ENCODE results near the gene ADAD1. TPM values are rescaled to one million over a fixed set of nuclear protein-coding genes. Genes with fewer than 3 reads are reported as not detected.
"Not testable (repeated sequence)": the region's sequence is repeated elsewhere in the genome, so short reads cannot be mapped to it uniquely, and the experiment has no call there.

Gene ADAD1
- total RNA-seq = not detected

DNA sequence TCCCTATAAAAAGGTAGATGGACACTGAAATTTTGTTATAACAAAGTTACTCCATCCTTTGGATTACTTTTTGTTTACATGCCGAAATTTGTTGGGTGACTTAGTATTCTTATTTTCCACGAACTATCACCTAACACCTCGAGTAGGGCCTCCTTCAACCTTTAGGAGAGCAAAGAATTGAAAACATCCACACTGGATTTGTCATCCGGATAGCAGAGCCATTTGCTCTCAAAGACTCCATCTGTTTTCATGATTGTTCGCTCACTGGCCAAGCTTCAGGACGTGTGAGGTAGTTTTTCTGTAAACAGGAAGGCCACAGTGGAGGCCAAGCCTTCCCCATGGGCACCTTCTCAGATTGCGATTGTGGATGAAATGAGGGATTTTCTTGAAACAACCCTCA, at the start of gene ADAD1:
ADAD1 (plus strand) TSS at position 301 of the 400 bp plus-strand sequence. CDS start 1,059 bp downstream, outside the sequence.
- DNase-seq (ENCODE audit: low spot score) = no peak
- no peak for ATAC-seq
- intact Hi-C loops (cut with DNase I) = no loop called here

DNA sequence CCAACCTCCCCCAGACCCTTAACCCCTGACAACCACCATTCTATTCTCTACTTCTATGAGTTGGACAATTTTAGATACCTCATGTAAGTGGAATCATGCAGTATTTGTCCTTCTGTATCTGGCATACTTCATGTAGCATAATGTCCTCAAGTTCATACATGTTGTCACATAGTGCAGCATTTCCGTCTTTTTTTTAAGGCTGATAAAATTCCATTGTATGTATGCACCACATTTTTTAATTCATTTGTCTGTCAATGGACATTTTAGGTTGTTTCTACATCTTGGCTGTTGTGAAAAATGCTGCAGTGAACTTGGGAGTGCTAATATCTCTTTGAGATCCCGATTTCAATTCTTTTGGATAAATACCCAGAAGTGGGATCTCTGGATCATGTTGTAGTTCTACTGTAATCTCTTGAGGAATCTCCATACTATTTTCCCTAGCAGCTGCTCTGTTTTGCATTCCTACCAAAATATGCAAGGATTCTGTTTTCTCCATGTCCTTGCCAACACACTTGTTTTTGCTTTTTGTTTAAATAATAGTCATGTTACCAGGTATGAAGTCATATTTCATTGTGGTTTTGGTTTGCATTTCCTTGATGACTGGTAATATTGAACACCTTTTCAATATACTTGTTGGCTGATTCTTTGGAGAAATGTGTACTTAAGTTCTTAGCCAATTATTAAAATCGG, 48.8 kb upstream of the ADAD1 start:
- ATAC-seq (no peak), DNase-seq (ENCODE audit: low spot score) (no peak)
- intact Hi-C loops (cut with DNase I) = no loop called here

DNA sequence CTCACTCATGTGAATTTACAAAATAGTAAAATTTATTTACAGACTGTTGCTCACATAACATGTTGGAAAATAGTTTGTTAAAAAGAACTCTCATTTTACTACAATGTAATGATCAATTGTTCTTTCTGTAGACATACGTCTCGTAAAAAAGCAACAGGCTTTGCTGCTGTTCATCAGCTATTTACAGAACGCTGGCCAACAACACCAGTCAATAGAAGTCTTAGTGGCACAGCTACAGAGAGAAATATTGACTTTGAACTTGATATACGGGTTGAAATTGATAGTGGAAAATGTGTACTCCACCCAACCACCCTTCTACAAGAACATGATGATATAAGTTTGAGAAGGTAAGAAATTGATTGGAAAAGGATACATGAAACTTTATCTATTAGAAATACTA, 47.6 kb upstream of the ADAD1 start:
- ATAC-seq (no peak), DNase-seq (ENCODE audit: low spot score) (no peak)

DNA sequence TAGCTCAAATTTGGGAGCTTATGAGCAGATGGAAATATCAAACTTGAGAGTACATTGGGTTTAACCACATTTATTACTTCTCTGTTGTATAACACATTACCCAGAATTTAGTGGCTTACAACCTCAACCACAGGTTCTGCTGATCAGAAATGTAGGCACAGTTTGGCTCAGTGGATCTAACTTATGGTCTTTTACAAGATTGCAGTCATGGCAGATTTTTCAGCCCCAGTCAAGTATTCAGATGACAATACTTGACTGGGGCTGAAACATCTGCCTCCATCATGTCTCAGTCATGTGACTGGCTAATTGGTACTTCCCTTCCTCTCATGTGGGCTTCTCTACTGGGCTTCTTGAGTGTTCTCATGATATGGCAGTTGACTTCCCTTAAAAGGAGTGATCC, 44.0 kb upstream of the ADAD1 start:
- no peak for ATAC-seq
- no peak for DNase-seq (ENCODE audit: low spot score)
- intact Hi-C loops (cut with DNase I) = loop anchor here (5.0 kb wide), 1 partner anchor 862 kb away; no protein-coding TSS in a partner anchor

More for the DNA sequence above, 47.6 kb upstream of the ADAD1 start:
- intact Hi-C loops (cut with DNase I) = no loop called here

DNA sequence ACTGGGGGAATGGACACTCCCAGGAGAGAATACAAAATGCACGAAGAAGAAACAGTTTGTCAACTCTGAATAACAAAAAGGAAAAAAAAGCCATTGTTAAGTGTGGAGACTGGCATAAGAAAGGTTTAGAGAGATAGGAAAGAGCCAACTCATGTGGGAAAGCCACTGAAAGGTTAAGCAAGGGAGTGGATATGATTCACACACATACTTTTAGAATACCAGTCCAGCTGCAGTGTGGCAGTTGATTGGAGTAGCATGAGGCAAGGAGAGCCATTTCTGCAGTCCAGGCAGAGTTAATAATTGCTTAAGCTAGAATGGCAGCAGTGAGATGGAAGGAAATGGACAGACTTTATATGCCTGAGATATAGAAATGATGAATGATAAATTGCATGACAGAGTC, 36.9 kb upstream of the ADAD1 start:
- DNase-seq (ENCODE audit: low spot score) (no peak), ATAC-seq (no peak)
- intact Hi-C loops (cut with DNase I) = no loop called here

DNA sequence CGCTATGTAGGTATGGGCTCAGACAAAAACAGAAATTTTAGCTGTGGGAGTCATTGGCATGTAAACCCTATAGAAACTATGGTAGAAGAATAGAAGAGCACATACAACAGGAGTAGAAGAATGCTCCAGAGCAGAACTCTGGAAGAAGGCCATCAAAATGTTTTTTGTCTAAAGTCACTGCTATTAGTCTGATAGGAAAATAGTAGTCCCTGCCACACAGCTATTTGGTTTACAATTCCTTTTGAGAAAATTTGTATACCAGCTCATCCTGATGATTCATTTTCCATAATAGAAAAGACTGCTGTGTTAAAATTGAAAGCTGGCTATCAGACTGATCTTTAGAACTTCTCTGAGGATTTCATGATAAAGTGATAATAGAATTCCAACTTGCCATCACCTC, 32.8 kb upstream of the ADAD1 start:
- ATAC-seq (no peak), DNase-seq (ENCODE audit: low spot score) (no peak)
- intact Hi-C loops (cut with DNase I) = no loop called here

DNA sequence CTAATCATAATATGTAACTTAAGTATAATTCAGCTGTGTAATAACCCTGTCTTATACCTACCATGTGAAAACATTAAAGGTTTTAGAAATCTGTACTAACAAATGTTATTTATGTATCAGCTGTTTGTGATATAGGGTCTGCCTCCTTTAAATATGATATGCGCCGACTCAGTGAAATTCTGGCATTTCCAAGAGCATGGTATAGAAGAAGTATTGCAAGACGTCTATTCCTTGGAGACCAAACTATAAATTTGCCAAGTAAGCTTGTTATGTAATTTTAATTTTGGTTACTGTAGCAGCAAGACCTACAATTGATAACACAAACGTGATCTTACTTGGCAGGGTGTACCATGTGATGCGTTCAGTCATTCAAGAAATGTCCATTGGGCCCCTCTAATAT, 32.3 kb upstream of the ADAD1 start:
- DNase-seq (ENCODE audit: low spot score) = no peak
- intact Hi-C loops (cut with DNase I) = no loop called here
- ATAC-seq = no peak

DNA sequence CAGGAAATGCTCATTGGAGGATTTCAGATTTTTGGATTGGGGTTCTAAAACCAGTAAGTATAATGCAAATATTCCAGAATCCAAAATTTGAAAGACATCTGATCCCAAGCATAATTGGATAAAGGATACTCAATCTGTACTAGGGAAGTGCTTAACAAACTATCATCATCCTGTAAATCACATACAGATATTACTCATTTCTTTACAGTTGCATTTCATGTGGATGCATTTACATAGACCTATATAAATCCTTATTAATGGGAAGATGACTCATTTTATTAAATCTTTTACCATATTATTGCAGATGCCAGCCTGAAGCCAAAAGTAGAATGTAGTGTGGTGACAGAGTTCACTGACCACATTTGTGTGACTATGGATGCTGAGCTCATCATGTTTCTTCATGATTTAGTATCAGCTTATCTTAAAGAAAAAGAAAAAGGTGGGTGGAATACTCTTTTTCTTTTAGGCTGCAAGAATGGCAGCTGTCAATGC, 22.4 kb upstream of the ADAD1 start:
- ATAC-seq = no peak
- intact Hi-C loops (cut with DNase I) = no loop called here
- DNase-seq (ENCODE audit: low spot score) = no peak

DNA sequence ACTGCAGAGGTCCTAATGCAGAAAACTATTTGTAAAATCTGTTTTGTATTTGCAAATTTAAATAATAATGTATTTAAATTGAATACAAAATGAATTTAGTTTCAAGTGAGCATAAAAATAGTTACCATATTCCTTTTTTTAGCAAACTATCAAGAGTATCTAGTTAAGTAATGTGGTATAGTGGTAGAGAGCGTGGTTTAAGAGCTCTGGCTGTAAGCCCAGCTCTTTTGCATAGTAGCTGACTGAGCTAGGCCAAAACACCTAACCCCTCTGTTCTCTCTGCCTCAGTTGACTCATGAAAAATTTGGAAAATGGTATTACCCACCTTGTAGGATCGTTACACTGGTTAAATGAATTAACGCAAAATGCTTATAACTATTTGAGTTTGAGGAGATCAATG, 18.1 kb upstream of the ADAD1 start:
- DNase-seq (ENCODE audit: low spot score) = no peak
- no peak for ATAC-seq
- intact Hi-C loops (cut with DNase I) = no loop called here

DNA sequence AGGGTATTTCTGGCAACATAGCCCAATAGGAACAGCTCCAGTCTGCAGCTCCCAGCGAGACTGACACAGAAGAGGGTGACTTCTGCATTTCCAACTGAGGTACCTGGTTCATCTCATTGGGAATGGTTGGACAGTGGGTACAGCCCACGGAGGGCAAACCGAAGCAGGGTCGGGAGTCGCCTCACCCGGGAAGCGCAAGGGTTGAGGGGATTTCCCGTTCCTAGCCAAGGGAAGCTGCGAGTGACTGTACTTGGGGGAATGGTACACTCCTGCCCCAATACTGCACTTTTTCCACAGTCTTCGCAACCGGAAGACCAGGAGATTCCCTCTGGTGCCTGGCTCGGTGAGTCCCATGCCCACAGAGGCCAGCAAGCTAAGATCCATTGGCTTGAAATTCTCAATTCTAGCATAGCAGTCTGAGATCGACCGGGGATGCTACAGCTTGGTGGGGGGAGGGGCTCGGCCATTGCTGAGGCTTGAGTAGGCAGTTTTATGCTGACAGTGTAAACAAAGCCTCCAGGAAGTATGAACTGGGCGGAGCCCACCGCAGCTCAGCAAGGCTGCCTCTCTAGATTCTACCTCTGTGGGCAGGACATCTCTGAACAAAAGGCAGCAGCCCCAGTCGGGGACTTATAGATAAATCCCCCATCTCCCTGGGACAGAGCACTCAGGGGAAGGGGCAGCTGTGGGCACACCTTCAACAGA, 14.0 kb upstream of the ADAD1 start:
- DNase-seq (ENCODE audit: low spot score) (no peak), ATAC-seq (no peak)
- intact Hi-C loops (cut with DNase I) = no loop called here

DNA sequence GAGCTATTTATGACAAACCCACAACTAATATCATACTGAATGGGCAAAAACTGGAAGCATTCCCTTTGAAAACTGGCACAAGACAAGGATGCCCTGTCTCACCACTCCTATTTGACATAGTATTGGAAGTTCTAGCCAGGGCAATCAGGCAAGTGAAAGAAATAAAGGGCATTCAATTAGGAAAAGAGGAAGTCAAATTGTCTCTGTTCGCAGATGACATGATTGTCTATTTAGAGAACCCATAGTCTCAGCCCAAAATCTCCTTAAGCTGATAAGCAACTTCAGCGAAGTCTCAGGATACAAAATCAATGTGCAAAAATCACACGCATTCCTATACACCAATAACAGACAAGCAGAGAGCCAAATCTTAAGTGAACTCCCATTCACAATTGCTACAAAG, 10.0 kb upstream of the ADAD1 start:
- DNase-seq (ENCODE audit: low spot score); intact Hi-C loops (cut with DNase I); ATAC-seq: not testable (repeated sequence)

DNA sequence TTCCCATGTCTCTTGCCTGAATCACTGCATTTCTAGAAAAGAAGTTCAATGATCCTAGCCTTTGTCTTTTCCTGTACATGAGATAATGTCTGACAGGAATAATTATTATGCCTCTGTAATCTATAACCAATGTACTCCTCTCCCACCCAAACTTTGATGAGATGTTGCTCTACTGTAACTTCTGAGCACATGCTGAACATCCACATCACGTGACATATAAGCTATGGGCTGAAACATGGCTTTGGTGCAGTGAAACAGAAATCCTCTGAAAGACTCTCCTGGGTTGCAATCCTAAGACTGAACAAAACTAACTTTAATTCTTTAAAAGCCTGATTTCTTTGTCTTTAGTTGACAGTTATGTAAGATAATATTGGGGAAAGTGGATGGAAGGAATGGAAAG, 1.5 kb upstream of the ADAD1 start:
- intact Hi-C loops (cut with DNase I) = no loop called here
- no peak for DNase-seq (ENCODE audit: low spot score)
- ATAC-seq = no peak

DNA sequence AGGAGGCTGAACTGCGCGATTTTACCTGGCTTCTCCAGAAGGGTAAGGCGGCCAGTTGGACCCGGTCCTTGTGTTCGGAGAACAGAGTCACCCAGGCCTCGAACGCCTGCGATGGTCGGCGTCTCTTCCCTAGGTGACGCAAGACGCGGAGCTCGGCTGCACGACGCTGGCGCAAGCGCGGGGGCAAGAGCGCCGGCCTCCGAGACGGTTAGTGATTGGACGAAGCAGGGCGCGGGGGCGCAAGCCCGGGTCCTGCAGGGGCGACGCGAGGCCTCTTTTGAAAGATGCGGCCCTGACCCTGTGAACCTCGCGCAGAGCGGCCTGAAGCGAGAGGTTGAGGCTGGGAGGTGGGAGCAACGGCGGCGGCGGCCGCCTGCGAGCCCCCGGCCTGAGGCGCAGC, 428 bp downstream of the ADAD1 start:
- DNase-seq (ENCODE audit: low spot score) (no peak), ATAC-seq (no peak)
- intact Hi-C loops (cut with DNase I) = no loop called here

DNA sequence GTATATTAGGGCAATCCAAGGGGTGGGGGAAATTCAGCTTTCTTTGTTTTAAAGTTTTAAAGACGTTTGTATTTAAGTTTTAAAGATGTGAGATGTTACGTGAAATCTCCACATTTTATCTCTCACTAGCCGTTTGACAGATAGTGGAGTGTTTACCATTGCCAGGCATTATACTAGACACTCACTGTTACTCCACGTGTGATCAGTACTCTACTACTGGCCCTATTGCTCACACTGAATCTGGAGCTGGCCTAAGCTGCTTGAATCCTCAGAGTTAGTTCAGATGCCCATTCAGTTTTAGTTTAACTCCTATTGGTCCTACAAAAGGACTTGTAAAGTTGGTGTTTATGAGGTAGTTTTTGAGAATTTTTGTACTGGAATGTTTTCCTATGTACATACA, 4.5 kb downstream of the ADAD1 start:
- no peak for ATAC-seq
- DNase-seq (ENCODE audit: low spot score) = no peak
- intact Hi-C loops (cut with DNase I) = no loop called here

DNA sequence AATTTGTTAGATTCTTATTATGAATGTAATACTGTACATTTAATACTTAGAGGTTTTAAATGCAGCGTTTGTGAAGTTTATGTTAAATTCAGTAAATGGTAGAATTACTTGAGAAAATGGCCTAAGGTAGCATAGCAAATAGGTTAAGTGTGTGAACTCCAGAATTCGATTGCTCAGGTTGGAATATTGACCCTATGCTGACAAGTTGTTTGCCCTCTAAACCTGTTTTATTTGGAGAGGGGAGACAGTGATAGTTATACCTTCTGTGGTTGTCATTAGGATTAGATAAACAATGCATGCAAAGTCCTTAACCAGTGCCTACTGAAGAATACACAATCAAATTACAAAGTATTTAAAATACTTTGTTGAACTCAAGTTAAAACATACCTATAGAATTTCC, 5.4 kb downstream of the ADAD1 start:
- no peak for DNase-seq (ENCODE audit: low spot score)
- intact Hi-C loops (cut with DNase I) = no loop called here
- no peak for ATAC-seq

DNA sequence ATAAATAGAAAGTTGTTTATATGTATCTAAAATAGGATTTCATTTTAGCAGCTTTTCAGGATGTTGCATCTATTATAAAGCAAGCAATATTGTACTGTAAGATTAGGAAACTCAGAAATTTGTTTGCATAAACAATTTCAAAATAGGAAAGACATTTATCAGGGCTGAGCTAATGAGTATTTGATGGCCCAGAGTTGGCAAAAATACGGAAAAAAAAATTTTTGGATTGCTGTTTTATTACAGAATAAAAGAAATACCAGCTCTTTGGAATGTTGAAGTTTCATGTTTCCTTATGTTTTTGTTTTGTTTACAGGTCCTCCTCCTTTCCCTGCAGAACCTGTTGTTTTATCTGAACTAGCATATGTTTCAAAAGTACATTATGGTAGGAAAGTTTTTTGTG, 14.5 kb downstream of the ADAD1 start:
- intact Hi-C loops (cut with DNase I) = no loop called here
- no peak for ATAC-seq
- no peak for DNase-seq (ENCODE audit: low spot score)

DNA sequence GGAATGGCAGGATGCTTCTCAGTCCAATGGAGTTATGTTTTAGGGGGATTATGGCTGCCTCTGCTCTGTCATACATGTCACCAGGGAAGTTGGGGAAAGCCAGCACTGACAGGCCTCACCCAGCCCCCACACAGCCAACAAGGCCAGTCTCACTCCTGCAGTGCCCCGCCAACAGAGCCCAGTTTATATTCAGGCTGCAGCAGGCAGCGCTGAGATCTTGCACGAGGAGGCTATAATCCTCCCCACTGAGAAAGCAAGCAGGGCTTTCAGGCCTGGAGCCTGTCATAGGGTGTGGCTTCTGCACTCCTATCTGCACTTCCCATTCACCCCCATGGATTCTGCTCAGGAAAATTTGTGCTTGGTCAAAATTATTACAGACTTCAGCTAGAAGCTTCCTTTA, 25.1 kb downstream of the ADAD1 start:
- DNase-seq (ENCODE audit: low spot score) (no peak), ATAC-seq (no peak)
- intact Hi-C loops (cut with DNase I) = no loop called here

DNA sequence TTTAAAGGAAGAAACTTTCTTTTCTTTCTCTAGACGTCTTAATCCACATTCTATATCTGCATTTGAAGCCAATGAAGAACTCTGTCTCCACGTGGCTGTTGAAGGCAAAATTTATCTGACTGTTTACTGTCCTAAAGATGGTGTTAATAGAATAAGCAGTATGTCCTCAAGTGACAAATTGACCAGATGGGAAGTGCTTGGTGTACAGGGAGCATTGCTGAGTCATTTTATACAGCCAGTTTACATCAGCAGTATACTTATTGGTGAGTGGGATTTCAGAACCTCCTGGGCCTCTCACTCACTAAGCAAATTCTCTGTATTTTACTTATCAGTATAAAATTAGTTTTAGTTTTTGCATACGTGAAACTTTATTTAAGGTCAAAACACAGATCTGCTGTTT, 33.7 kb downstream of the ADAD1 start:
- ATAC-seq (no peak), DNase-seq (ENCODE audit: low spot score) (no peak)
- intact Hi-C loops (cut with DNase I) = no loop called here

DNA sequence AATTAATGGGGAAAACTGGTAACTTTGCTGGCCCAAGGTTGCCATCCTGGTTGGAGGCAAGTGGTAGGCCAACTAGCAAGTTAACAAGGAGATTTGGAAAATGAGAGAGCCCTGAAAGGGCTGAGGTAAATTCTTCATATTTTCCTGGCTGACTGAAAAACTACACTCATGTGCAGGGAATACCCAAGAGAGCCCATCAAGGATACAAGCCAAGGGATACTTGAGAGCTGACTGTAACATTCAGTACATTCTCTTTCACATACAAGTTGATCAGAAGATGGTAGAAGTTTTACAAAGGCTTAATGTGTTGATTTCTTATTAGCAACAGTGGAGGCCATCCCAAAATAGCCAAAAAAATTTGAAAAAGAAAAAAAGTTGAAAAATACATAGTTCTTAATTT, 44.4 kb downstream of the ADAD1 start:
- no peak for ATAC-seq
- no peak for DNase-seq (ENCODE audit: low spot score)
- intact Hi-C loops (cut with DNase I) = no loop called here

DNA sequence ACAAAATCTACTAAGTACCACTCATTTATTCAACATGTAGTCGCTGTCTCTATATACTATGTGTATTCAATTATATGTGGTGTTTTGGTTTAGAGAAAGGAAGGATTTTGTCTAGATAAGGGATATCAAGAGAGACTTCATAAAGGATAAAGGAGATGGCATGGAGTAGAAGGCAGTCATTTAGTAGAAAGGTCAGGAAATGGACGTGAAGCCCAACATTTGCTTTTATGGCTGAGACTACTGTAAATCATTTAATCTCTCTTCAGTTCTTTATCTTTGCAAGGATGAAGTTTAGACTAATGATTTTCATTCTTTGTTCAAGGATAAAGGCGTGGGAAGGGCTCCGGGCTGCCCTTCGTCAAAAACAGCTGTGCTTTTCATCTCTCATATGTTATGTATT, 52.5 kb downstream of the ADAD1 start:
- DNase-seq (ENCODE audit: low spot score) (no peak), ATAC-seq (no peak)
- intact Hi-C loops (cut with DNase I) = no loop called here

DNA sequence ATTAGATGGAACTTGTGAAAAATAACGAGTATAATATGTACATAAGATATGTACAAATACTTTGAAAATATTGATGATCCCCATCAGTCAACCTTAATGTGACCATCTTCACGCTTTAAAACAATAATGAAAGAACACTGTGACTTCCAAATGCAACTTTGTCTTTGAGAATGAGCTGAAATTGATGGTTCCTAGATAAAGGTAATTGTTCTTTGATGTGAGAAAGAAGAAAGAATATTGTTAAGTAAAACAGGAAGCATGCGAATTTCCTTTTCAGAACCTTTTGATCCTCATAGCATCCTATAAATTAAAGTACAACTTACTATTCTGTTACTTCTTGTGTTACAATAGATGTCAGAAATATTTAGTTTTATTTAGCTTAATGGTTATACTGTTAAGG, 55.5 kb downstream of the ADAD1 start:
- ATAC-seq = no peak
- intact Hi-C loops (cut with DNase I) = no loop called here
- DNase-seq (ENCODE audit: low spot score) = no peak
